Body of pancreas (tissue), 4 donors: ENCODE data around the gene LTBP1. TPM values are rescaled to one million over a fixed set of nuclear protein-coding genes. Genes with fewer than 3 reads are reported as not detected.

Experiments
- ATAC-seq: fragments of 150-250 bp; one replicate; pipeline ENCODE4 v1.9.1; 2016
- DNase-seq, 4 donors: peaks; one replicate each; pipeline ENCODE4 v3.0.0-alpha.2; 2019
- H3K27ac ChIP-seq, 4 donors: fragments of 200-600 bp; sonication (generic); 1 replicate in 3 of 4; 2 replicates in 1 of 4; pipeline versions ENCODE4 v1.5.1 to v1.6.1; 2016 to 2019; ENCODE audit warnings: mild to moderate bottlenecking in 1 of 4, mixed read lengths in 1 of 4, moderate library complexity in 1 of 4
- H3K27me3 ChIP-seq, 2 donors: fragments of 200-600 bp; sonication (generic); one replicate each; pipeline ENCODE4 v1.6.0; 2016; ENCODE audit warnings: mild to moderate bottlenecking in 1 of 2
- H3K36me3 ChIP-seq, 2 donors: fragments of 200-600 bp; sonication (generic); replicated peaks in 1 of 2; 2 replicates each; pipeline ENCODE4 v1.5.1; 2016; ENCODE audit warnings: low read depth in 2 of 2; ENCODE audit not compliant: insufficient read depth in 1 of 2
- H3K4me1 ChIP-seq: fragments of 200-600 bp; sonication (generic); one replicate; pipeline ENCODE4 v1.6.0; 2016
- H3K4me3 ChIP-seq, 2 donors: fragments of 200-600 bp; sonication (generic); 1 replicate in 1 of 2; 2 replicates in 1 of 2; pipeline ENCODE4 v1.5.1; 2016 to 2019
- H3K9me3 ChIP-seq, 3 donors: fragments of 200-600 bp; sonication (generic); 1 replicate in 2 of 3; 2 replicates in 1 of 3; pipeline ENCODE4 v1.5.1; 2016
- POLR2A ChIP-seq, 3 donors: fragments of 450-650 bp; IDR thresholded peaks; one replicate each; pipeline ENCODE4 v1.6.1; 2016; ENCODE audit warnings: antibody characterized with exemption in 3 of 3, mild to moderate bottlenecking in 2 of 3
- WGBS, 2 donors: methylation state at CpG; one replicate each; pipeline ENCODE4 v1.1.5; 2017; 5-methylcytosine and 5-hydroxymethylcytosine counted together
- intact Hi-C: fragments of 100-400 bp; cut with DNase I; formaldehyde crosslinking; loops from one replicate; pipeline ENCODE4 v1.15.1; 2023
- total RNA-seq, 2 donors: library from RNA; depleted of rRNA; stranded (reverse); fragments of >200 nt; gene quantifications; one replicate each; pipeline ENCODE4 v1.1.0, GENCODE V29; 2016
- TF ChIP-seq, protein P1 (sequence below), 7 experiments: fragments of 450-650 bp in 4 of 7; fragments of 200-600 bp in 3 of 7; sonication (generic) in 3 of 7; IDR thresholded peaks; one replicate each; pipeline ENCODE4 v1.5.1; 2016 to 2019; ENCODE audit warnings: antibody characterized with exemption in 7 of 7

The LTBP1 gene
- total RNA-seq, 2 donors from 2014 or later: 8.8 to 10.2 TPM

DNA sequence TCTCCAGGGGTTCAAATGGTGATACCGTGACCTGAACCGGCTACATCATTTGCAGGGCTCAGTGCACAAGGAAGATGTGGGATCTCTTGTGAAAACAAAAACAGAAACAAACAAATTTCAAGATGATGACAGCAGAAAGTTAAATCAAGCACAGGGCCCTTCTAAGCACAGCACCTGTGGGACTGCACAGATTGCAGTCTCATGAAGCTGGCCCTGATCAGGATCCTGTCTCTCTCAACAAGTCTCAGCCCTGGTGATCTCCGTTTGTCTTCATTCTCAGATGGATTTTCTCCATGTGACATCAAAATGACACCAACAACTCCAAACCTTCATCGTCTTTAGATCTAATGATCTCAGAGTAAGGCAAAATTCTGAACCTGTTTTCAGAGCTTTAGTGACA is 39.7 kb downstream of the LTBP1 start:
- no peak overlapping the region for H3K4me3 ChIP-seq
- intact Hi-C loops: no loop called here
- DNase-seq (no peak), ATAC-seq (no peak)
- no peaks in the 10 kb centered on the region for H3K27me3 ChIP-seq
- no peak overlapping the region for H3K27ac ChIP-seq
- TF ChIP-seq, protein P1, sequence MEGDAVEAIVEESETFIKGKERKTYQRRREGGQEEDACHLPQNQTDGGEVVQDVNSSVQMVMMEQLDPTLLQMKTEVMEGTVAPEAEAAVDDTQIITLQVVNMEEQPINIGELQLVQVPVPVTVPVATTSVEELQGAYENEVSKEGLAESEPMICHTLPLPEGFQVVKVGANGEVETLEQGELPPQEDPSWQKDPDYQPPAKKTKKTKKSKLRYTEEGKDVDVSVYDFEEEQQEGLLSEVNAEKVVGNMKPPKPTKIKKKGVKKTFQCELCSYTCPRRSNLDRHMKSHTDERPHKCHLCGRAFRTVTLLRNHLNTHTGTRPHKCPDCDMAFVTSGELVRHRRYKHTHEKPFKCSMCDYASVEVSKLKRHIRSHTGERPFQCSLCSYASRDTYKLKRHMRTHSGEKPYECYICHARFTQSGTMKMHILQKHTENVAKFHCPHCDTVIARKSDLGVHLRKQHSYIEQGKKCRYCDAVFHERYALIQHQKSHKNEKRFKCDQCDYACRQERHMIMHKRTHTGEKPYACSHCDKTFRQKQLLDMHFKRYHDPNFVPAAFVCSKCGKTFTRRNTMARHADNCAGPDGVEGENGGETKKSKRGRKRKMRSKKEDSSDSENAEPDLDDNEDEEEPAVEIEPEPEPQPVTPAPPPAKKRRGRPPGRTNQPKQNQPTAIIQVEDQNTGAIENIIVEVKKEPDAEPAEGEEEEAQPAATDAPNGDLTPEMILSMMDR (IDR thresholded peaks at IDR 0.05): no peak
- no peak for TF ChIP-seq POLR2A (IDR thresholded peaks at IDR 0.05)
- WGBS, 2 donors: 85 to 87% methylated on average over 4 of the region's 4 CpGs
- H3K9me3 ChIP-seq: no peaks in the 10 kb centered on the region
- no peaks in the 10 kb centered on the region for H3K36me3 ChIP-seq
- H3K4me1 ChIP-seq: no peaks in the 10 kb centered on the region

DNA sequence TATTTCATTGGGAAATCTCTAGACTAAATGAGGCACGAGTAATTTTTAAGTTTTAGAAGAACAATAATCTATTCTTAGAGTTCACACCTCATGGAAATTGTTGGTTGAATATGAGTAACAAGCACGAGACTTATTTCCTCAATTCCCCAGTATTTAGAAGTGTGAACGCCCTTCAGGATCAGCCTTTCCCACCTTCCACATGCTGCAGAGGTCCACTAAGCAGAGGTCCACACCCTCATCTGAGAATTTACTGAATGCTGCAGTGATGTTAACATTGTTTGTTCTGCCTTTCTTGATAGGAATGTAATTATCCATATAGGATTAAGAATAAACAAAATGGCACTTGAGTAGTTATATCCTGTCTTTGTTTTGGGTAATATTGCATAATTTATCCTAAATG is 41.8 kb downstream of the LTBP1 start:
- no peak overlapping the region for H3K4me3 ChIP-seq
- H3K36me3 ChIP-seq: no peaks in the 10 kb centered on the region
- 77 to 83% methylated on average over 3 of the region's 3 CpGs for WGBS, 2 donors
- H3K27me3 ChIP-seq: no peaks in the 10 kb centered on the region
- no peaks in the 10 kb centered on the region for H3K4me1 ChIP-seq
- H3K27ac ChIP-seq: no peak overlapping the region
- TF ChIP-seq, protein P1 (IDR thresholded peaks at IDR 0.05): no peak
- TF ChIP-seq POLR2A (IDR thresholded peaks at IDR 0.05): no peak
- no peak for ATAC-seq
- intact Hi-C loops: no loop called here
- no peak for DNase-seq
- H3K9me3 ChIP-seq: no peaks in the 10 kb centered on the region

DNA sequence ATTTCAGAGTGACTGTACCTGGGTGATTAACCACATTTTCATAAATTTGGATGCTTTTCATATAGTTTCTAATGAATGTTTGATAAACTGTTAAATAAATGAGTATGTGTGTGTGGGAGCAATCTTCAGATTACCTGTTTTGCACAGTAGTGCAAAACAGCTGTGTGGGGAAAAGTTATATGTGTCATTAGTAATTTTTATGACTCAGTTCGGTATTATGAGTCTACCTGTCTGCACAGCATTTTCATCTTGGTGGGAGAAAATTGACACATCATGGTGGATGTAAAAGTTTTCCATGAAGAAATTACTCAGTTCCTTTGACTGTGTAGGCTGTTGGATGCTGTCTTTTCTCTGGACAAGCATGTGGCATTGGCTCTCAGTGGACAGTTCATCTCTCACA is 43.8 kb downstream of the LTBP1 start:
- TF ChIP-seq, protein P1 (IDR thresholded peaks at IDR 0.05): no peak
- TF ChIP-seq POLR2A (IDR thresholded peaks at IDR 0.05): no peak
- intact Hi-C loops: no loop called here

DNA sequence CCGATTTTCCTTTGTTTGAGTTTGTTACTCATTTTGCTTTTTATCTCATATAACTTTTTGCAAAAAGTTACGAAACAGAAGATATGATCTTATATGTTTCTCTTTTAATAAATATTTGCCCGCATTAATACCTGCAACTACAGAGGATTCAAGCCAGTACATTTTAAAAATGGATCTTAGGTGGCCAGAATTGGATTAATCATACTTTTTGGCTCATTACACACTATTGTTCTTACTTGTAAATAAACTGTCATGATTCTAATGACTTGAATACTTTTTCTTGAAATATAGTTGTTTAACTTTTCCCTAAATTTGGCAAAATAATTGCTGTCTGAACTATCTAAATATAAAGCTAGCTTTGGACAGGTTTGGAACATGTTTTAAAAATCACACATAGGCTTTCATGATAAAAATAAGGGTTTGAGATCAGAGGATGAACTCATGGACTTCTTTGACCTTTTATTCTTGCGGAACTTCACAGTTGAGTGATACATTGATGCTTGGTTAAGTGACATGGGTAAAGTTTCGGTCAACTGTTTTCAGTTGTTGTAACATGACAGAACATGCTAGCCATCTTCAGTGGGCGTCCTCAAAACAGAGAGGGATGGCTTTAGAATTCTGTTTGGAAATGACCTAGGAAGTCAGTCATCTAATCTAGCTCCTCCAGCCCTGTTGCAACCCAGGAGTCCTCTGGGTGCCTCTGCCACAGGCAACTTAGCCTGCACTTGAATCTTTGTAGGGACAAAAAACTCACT is 44.5 kb downstream of the LTBP1 start:
- no peak overlapping the region for H3K27ac ChIP-seq
- H3K9me3 ChIP-seq: no peaks in the 10 kb centered on the region
- H3K4me1 ChIP-seq: no peaks in the 10 kb centered on the region
- no peak for ATAC-seq
- intact Hi-C loops: no loop called here
- DNase-seq: no peak
- WGBS, 2 donors: 77 to 80% methylated on average over 6 of the region's 6 CpGs
- H3K27me3 ChIP-seq: no peaks in the 10 kb centered on the region
- H3K36me3 ChIP-seq: no peaks in the 10 kb centered on the region
- no peak for TF ChIP-seq POLR2A (IDR thresholded peaks at IDR 0.05)
- TF ChIP-seq, protein P1 (IDR thresholded peaks at IDR 0.05): no peak
- no peak overlapping the region for H3K4me3 ChIP-seq

More for the DNA sequence above, 43.8 kb downstream of the LTBP1 start:
- Histone ChIP-seq H3K27ac (no peak overlapping the region), H3K36me3 (no peaks in the 10 kb centered on the region), H3K9me3 (no peaks in the 10 kb centered on the region), H3K4me1 (no peaks in the 10 kb centered on the region), H3K4me3 (no peak overlapping the region), H3K27me3 (no peaks in the 10 kb centered on the region)
- ATAC-seq (no peak), DNase-seq (no peak)
- 0% methylated on average over 1 of the region's 1 CpG for WGBS, 2 donors

DNA sequence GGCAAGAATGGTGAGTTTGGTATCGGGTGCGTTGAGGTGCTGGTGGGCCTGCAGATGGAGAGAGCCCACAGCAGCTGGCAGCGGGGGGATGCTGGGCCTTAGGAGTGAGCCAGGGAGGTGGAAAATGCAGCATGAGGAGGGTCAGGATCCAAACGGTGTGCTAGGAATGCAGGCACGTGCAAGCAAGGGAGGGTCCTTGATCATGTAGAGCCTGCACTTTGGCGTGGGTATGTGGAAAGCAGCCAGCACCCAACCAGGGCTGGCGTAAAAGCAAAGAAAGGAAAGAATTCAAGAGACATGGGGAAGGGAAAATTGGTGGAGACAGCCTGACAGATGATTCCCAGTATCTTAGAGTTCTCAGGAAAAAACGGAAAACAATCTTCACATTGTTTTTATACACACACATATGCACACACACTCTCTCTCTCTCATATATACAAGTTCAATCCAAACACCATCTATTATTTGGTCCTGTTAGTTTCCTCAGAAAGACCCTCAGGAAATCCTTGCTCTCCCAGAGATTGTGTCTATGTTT is 46.3 kb downstream of the LTBP1 start:
- no peaks in the 10 kb centered on the region for H3K9me3 ChIP-seq
- no peaks in the 10 kb centered on the region for H3K36me3 ChIP-seq
- TF ChIP-seq, protein P1 (IDR thresholded peaks at IDR 0.05): no peak
- no peak for TF ChIP-seq POLR2A (IDR thresholded peaks at IDR 0.05)
- H3K4me1 ChIP-seq: no peaks in the 10 kb centered on the region
- H3K4me3 ChIP-seq: no peak overlapping the region
- no peaks in the 10 kb centered on the region for H3K27me3 ChIP-seq
- no peak for ATAC-seq
- intact Hi-C loops: no loop called here
- DNase-seq: no peak
- 64 to 71% methylated on average over 8 of the region's 8 CpGs for WGBS, 2 donors
- no peak overlapping the region for H3K27ac ChIP-seq
